Subcutaneous adipose tissue (tissue), 4 donors: Measurements from ENCODE around the gene KRT2. TPM values are rescaled to one million over a fixed set of nuclear protein-coding genes. Genes with fewer than 3 reads are reported as not detected.

Experiments
- total RNA-seq, 4 donors: library from RNA; depleted of rRNA; stranded (reverse); fragments of >200 nt; gene quantifications; one replicate each; pipeline ENCODE4 v1.1.0, GENCODE V29; 2016
- TF ChIP-seq, protein P1 (sequence below): fragments of 450-650 bp; IDR thresholded peaks from one replicate; pipeline ENCODE4 v1.5.1; 2016; ENCODE audit warnings: low read depth, mild to moderate bottlenecking, control low read depth, antibody characterized with exemption, moderate library complexity

Gene KRT2
- not detected for total RNA-seq

DNA sequence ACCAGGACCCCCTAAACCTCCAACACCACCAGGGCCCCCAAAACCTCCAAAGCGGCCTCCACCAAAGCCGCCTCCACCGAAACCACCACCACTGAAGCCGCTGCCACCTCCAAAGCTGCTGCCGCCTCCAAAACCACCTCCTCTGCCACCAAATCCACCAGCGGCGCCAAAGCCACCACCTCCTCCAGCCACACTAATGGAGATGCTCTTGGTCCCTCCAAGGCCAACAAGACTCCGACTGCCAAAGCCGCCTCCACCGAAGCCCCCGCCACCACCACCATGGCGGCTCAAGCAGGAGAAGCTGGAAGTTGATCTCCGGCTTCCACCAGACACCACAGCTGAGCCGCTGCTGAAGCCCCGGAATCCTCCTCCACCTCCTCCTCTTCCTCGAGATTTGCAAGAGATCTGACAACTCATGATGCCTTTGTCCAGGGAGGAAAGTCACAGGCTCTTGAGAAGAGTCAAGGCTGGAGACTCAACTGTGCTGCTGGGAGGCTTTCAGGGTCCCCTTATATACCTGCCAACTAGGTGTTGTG is at the start of gene KRT2:
Gene KRT2 (minus strand): TSS at position 486 of the 536 bp plus-strand sequence. CDS start 69 bp downstream, at position 417.
- TF ChIP-seq, protein P1, sequence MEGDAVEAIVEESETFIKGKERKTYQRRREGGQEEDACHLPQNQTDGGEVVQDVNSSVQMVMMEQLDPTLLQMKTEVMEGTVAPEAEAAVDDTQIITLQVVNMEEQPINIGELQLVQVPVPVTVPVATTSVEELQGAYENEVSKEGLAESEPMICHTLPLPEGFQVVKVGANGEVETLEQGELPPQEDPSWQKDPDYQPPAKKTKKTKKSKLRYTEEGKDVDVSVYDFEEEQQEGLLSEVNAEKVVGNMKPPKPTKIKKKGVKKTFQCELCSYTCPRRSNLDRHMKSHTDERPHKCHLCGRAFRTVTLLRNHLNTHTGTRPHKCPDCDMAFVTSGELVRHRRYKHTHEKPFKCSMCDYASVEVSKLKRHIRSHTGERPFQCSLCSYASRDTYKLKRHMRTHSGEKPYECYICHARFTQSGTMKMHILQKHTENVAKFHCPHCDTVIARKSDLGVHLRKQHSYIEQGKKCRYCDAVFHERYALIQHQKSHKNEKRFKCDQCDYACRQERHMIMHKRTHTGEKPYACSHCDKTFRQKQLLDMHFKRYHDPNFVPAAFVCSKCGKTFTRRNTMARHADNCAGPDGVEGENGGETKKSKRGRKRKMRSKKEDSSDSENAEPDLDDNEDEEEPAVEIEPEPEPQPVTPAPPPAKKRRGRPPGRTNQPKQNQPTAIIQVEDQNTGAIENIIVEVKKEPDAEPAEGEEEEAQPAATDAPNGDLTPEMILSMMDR: no peak

DNA sequence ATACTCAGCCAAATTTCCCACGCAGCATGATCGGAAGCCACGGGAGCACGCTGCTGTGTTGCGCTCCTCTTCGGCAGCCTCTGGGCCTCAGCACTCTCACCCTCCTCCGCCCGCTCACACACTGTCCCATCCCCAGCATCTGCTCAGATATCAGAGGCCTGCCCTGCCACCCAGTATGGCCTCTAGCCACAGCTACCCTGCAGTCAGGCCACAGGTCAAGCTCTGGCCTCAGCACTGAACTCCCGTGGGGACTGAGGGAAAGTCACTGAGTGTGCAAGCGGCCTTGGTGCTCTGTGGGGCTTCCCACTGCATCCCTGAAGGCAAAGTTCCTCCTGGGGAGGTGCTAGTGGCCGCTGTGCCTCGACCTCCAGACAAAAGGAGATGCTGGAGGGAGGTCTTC is 49.3 kb upstream of the KRT2 start:
- TF ChIP-seq, protein P1: no peak

DNA sequence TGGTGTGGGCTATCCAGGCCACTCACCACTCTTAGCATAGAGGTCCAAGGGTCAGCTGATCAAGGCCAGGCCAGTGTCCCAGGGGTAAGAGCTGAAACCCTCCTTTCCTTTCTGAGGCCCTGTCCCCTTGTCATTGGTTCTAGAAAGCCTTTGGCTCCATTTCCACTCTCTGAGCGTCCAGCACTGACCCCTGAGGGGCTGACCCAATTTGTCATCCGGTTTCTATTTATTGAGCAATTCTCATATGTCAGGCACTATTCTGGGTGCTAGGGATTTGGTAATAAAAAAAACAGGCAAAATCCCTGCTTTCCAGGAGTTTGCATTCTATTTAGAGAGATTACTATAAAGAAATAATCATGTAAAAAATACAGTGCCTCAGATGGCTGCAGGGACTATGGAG is 47.9 kb upstream of the KRT2 start:
- TF ChIP-seq, protein P1: no peak

DNA sequence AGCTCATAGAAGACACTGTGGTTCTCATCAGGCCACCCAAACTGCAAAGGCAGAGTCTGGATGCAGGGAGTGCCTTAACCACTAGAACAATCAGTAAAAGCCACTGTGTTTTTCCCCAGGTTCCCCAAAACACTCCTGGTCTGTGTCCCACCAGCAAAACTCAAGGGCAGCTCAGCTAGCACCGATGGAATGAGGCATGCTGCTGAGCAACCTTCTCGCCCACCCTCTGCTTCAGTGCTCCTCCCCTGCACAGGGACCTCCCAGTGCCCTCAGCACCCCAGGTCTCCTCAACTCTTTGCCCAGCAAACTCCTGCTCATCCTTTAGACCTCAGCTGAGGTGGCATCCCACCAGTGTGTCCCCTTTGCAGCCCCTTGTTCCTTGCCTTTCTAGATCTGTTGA is 47.4 kb upstream of the KRT2 start:
- TF ChIP-seq, protein P1: no peak

DNA sequence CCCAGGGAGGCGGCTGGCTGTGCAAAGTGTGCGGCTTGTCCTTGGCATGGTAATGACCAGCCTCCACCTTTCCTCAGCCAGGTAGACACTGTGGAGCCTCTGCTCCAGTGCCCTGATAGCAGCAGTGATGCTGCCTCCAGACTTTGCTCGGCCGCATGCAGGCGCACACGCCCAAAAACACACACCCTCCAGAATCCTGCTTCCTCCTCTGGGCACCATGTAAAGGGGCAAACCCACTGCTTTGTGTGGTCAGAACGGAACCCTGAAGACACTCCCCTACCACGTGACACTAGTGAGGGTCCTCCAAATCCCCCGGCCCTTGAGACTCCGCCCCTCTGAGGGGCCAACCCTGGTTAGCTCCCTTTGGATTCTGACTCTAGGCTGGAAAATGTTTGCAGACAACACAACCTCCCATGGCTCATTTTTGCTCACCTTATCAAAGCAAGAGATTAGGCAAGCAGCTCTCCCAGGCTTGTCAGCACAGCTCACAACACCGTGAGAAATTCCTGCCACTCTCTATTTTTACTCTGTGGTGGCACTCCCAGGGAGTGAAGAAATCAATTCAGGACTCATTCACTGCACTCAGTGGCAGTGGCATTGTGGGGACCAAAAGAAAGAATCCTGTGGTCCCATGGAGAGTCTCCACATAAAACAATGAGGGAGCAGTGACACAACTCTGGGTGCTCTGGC is 46.8 kb upstream of the KRT2 start:
- TF ChIP-seq, protein P1: no peak

DNA sequence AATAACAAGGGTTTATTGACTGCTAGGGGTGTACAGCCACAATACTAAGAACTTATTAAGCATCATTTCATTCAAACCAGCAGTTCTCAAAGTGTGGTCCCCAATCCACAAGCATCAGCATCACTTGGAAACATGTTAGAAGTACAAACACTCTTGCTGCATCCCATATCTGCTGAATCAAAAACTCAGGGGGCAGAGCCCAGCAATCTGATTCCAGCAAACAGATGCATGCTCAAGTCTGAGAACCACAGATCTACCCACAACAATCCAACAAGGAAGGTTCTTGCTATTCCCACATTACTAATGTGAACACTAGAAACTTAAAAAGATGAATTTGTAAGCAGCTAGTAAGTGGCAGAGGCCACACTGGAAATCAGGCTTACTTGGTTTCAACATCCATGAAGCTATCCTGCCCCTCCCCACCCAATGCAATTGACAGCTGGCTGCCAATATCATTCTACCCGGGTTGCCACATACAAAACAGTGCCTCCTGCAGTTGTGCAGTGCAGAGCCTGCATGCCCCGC is 45.1 kb upstream of the KRT2 start:
- TF ChIP-seq, protein P1: no peak

DNA sequence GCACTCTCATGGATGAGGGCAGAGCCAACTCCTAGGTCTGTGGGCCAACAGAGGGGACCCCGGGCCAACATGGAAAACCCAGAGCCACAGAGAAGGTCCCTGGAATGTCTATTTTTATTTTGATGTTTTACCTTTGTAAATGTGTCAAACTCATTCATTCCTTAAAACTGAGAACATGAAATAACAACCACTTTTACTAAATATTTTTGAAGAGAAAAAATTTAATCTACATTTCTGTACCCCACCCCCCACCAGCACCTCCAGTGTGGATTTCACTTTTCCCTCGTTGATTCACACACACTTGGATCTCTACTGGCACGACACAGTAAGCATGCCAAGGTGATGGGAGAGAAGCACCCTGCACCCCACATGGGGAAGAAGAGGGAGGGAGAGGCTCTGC is 44.6 kb upstream of the KRT2 start:
- TF ChIP-seq, protein P1: no peak
